Keratinocyte (primary cell): ENCODE measurements around the gene RUNX1. TPM values are rescaled to one million over a fixed set of nuclear protein-coding genes. Genes with fewer than 3 reads are reported as not detected.

ENCODE experiments used
- DNase-seq: peaks from one replicate; pipeline ENCODE4 v3.0.0-alpha.2; 2011; ENCODE audit warnings: low read depth, missing footprints, low spot score
- FAIRE-seq: peaks from 2 replicates; lab custom pipeline; 2011; peaks lifted over from hg19 to GRCh38; lab: Jason Lieb, UNC
- H2AFZ ChIP-seq: 2 replicates; pipeline ENCODE4 v1.6.0; 2012; ENCODE audit warnings: low read length, control low read depth, inconsistent platforms; ENCODE audit not compliant: control insufficient read depth
- H3K27ac ChIP-seq: 2 replicates; pipeline ENCODE4 v1.5.1; 2011; ENCODE audit warnings: low read length; ENCODE audit not compliant: control insufficient read depth, insufficient read depth
- H3K27me3 ChIP-seq: 3 replicates; pipeline ENCODE4 v1.6.0; 2011; ENCODE audit warnings: low read length; ENCODE audit not compliant: control insufficient read depth, insufficient read depth; ENCODE audit errors: extremely low read depth
- H3K36me3 ChIP-seq, 2 experiments: 2 replicates in 1 of 2; 3 replicates in 1 of 2; pipeline ENCODE4 v1.5.1; 2011; ENCODE audit warnings: low read length in 2 of 2, mild to moderate bottlenecking in 1 of 2; ENCODE audit not compliant: control insufficient read depth in 2 of 2, insufficient read depth in 2 of 2; ENCODE audit errors: extremely low read depth in 1 of 2
- H3K4me1 ChIP-seq: 3 replicates; pipeline ENCODE4 v1.5.1; 2011; ENCODE audit warnings: low read length; ENCODE audit not compliant: control insufficient read depth, insufficient read depth; ENCODE audit errors: extremely low read depth
- H3K4me2 ChIP-seq: 3 replicates; pipeline ENCODE4 v1.6.0; 2011; ENCODE audit warnings: low read depth, low read length; ENCODE audit not compliant: control insufficient read depth, insufficient read depth; ENCODE audit errors: extremely low read depth
- H3K4me3 ChIP-seq, 3 experiments: fragments of 200-600 bp in 1 of 3; sonication (generic) in 1 of 3; 2 replicates in 2 of 3; 3 replicates in 1 of 3; pipeline ENCODE4 v1.5.1; 2011 to 2016; ENCODE audit warnings: low read length in 3 of 3, mild to moderate bottlenecking in 3 of 3, control low read depth in 2 of 3, inconsistent platforms in 1 of 3, low read depth in 1 of 3, mixed read lengths in 1 of 3, mixed run types in 1 of 3, moderate library complexity in 1 of 3; ENCODE audit not compliant: control insufficient read depth in 2 of 3, insufficient read depth in 2 of 3; ENCODE audit errors: extremely low read depth in 1 of 3
- H3K79me2 ChIP-seq: 2 replicates; pipeline ENCODE4 v1.6.0; 2012; ENCODE audit warnings: low read length; ENCODE audit not compliant: control insufficient read depth, insufficient read depth
- H3K9ac ChIP-seq: 3 replicates; pipeline ENCODE4 v1.6.0; 2011; ENCODE audit warnings: low read length; ENCODE audit not compliant: control insufficient read depth, insufficient read depth; ENCODE audit errors: extremely low read depth
- H3K9me1 ChIP-seq: 3 replicates; pipeline ENCODE4 v1.6.0; 2011; ENCODE audit warnings: low read length; ENCODE audit not compliant: control insufficient read depth, insufficient read depth; ENCODE audit errors: extremely low read depth
- H3K9me3 ChIP-seq: 2 replicates; pipeline ENCODE4 v1.5.1; 2012; ENCODE audit warnings: low read depth, low read length; ENCODE audit not compliant: control insufficient read depth
- H4K20me1 ChIP-seq: 3 replicates; pipeline ENCODE4 v1.6.0; 2011; ENCODE audit warnings: low read length; ENCODE audit not compliant: control insufficient read depth, insufficient read depth; ENCODE audit errors: extremely low read depth
- CTCF ChIP-seq, 3 experiments: IDR thresholded peaks in 1 of 3; conservative IDR thresholded peaks in 1 of 3; optimal IDR thresholded peaks in 1 of 3; 2 replicates in 2 of 3; 3 replicates in 1 of 3; pipeline versions ENCODE3 to v1.5.1; 2011; ENCODE audit warnings: low read length in 3 of 3, mild to moderate bottlenecking in 3 of 3, moderate library complexity in 2 of 3, control low read depth in 1 of 3, inconsistent platforms in 1 of 3; ENCODE audit not compliant: insufficient read depth in 2 of 3; ENCODE audit errors: extremely low read depth in 1 of 3
- EZH2 ChIP-seq: IDR thresholded peaks from one replicate; pipeline ENCODE4 v1.6.1; 2012; ENCODE audit warnings: inconsistent platforms, mild to moderate bottlenecking, low read length, moderate library complexity
- dilution Hi-C: fragments of 300-500 bp; cut with MboI; formaldehyde crosslinking; loops from one replicate; pipeline ENCODE4 v1.7.0; 2020; ENCODE audit warnings: low sequenced_read_pairs; ENCODE audit not compliant: extremely low pct_ligation_motif_present
- polyA plus RNA-seq, 5 experiments: library from polyadenylated mRNA; depleted of rRNA in 3 of 5; stranded (reverse) in 3 of 5; stranded (forward) in 1 of 5; unstranded in 1 of 5; fragments of >200 nt; gene quantifications; 1 replicate in 1 of 5; 2 replicates in 3 of 5; 3 replicates in 1 of 5; pipeline versions ENCODE4 v1.2.1 to v1.2.3, GENCODE V29; 2011 to 2012; ENCODE audit warnings: missing spikeins in 2 of 5, low read depth in 1 of 5, low replicate concordance in 1 of 5

Gene RUNX1
- polyA plus RNA-seq, 1 donor (not counting 4 experiments of a cell fraction or from before 2014, with no cell fraction given): 44.9 TPM

GRCh38 chr21:35048183-35048601 lies 910 bp downstream of the RUNX1 start:
- Histone ChIP-seq H3K4me3 (peak overlapping the region in 2 of 3 experiments; percentile 7 to 31), H4K20me1 (no peaks in the 10 kb centered on the region), H3K4me2 (peak overlapping the region; percentile 79), H3K9ac (peak overlapping the region; percentile 60), H3K9me3 (no peaks in the 10 kb centered on the region), H3K27me3 (no peaks in the 10 kb centered on the region), H3K79me2 (no peaks in the 10 kb centered on the region), H3K36me3 (no peaks in the 10 kb centered on the region), H3K9me1 (no peaks in the 10 kb centered on the region), H2AFZ (no peak overlapping the region), H3K4me1 (peaks cover 41% of the 10 kb centered on the region), H3K27ac (peak overlapping the region; percentile 75)
- dilution Hi-C loops: no loop called here
- no peak for FAIRE-seq
- TF ChIP-seq EZH2: no peak
- no peak for TF ChIP-seq CTCF (optimal IDR thresholded peaks at IDR 0.05 in 1 of 3, IDR thresholded peaks at IDR 0.05 in 1 of 3, conservative IDR thresholded peaks at IDR 0.05 in 1 of 3; ENCODE audit: extremely low read depth in 1 of 3, insufficient read depth in 2 of 3, low read length in 3 of 3)
- no peak for DNase-seq

- peak overlapping the region; percentile 58 for H2AFZ ChIP-seq
- H3K4me1 ChIP-seq: peaks cover 41% of the 10 kb centered on the region
- H3K4me2 ChIP-seq: peak overlapping the region; percentile 79
- no peaks in the 10 kb centered on the region for H3K9me3 ChIP-seq
- DNase-seq (no peak), FAIRE-seq (no peak)
- H3K9me1 ChIP-seq: no peaks in the 10 kb centered on the region
- peak overlapping the region; percentile 75 for H3K27ac ChIP-seq
- H3K9ac ChIP-seq: peak overlapping the region; percentile 60
- dilution Hi-C loops: no loop called here
- H3K36me3 ChIP-seq: no peaks in the 10 kb centered on the region
- TF ChIP-seq EZH2 (no peak), CTCF (optimal IDR thresholded peaks at IDR 0.05 in 1 of 3, IDR thresholded peaks at IDR 0.05 in 1 of 3, conservative IDR thresholded peaks at IDR 0.05 in 1 of 3; ENCODE audit: extremely low read depth in 1 of 3, insufficient read depth in 2 of 3, low read length in 3 of 3) (no peak)
- H3K4me3 ChIP-seq: peak overlapping the region; percentile 7 to 53 (median 31)
- no peaks in the 10 kb centered on the region for H3K79me2 ChIP-seq
- H3K27me3 ChIP-seq: no peaks in the 10 kb centered on the region
- H4K20me1 ChIP-seq: no peaks in the 10 kb centered on the region
These were observed 2.2 kb downstream of the RUNX1 start for GRCh38 chr21:35046880-35047229.
